Measurements from ENCODE around the gene SUGCT.

SUGCT gene

DNA sequence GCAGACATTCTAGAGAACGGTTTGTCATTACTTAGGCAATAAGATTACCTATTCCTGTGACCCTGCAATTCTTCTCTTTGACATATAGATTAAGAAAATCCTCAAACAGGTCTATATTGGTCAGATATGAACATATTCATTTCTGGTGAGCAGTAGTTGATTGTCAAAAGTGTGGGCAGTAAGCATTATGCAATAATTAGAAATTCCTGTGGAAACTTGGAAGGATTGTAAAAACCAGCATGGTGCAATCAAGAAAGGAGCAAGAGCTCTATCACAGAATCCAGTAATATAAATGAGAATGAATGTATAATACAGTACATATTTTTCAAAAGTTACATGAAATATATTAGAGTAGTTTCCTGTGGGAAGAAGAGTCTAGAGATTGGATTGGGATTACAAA is 406.5 kb downstream of the SUGCT start:
- DNase-seq = no peak

DNA sequence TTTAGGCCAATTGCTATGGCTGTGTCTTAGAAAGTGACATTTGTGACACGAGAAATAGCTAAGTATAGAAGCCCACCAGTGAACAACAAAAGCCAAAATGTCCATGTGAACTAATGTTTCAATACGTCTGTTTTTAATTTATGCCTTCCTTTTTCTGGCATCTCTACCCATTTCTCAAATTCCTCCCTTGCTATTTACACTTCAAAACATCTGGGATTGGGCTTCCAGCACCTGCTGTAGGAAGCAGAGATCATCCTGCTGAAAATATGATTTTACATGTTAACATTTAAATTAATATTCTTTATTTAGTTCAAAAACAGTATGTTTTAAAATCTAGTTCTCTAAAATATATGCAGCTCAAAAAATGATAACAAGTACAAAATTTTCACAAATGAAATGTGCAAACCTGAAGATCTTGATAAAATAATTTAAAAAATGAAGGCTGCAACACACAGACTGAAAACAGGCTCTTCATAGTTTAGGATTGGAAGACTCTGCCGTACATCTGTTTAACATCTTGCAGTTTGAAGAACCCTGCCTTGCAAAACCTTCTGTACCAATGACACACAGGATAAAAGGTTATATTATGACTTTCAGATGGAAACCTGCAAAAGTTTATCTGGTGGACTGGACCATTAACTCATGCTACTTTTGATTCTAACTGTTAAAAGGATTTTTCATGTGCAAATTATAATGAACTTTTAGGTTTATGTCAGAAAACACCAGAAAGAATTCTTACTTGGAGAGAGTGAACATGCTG is 408.4 kb downstream of the SUGCT start:
- DNase-seq = no peak

DNA sequence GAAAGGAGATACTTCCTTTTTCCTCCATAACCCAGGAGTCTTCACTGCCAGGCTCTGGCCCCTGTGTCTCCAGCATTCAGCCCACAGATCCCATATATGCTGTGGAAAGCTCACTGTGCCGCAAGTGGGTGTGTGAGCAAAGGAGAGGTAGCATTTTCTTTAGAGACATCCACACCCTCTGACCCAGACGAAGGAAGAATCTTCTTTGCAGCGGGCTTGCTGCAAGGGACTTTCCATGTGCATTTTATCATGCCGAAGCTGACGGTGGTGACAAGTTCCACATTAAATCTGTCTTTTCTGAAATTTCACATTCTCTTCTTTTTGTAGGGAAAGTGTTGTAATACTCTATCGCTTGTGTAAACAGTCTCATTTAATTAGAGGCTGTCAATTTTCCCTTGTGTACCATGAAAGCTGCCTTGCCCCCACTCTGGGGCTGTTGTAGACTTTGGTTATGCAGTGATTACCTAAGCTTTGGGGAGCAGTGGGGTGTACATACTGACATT is 409.5 kb downstream of the SUGCT start:
- no peak for DNase-seq

DNA sequence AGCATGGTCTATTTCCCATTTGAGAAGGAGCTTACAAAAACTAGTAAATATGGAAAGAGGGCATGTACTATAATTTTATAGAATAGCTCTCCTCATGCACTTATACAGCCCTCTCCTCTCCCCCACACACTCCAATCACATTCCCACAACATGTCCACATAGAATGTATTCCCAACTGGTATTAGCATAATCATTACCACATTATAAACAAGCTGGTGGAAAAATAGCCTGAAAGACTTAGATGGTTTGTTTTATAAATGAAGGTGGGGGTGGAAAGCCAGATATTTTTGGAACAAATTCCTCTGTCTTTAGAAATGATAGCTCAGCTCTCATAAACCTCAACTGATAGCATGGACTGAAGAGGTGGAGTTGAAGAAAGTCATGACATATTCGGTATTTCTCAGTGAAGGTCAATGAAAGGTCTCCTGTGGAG is 410.1 kb downstream of the SUGCT start:
- DNase-seq = no peak

DNA sequence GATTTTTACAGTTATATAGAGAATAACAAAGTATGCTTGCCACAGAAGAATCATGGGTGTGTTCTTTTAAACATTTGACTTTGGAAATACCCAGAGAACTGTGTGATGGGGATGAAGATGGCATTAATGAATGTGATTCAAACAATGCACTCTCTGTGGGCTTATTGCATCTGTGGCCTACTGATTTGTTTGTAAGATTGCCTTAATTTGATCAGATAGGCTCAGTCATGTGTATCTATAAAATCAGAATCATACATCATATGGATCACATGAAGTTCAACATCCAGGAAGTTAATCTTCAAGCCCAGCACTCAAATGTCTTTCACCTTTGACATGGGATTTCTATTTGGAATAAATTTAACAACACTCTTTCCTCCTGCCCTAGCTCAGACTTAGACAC is 410.9 kb downstream of the SUGCT start:
- DNase-seq = no peak

DNA sequence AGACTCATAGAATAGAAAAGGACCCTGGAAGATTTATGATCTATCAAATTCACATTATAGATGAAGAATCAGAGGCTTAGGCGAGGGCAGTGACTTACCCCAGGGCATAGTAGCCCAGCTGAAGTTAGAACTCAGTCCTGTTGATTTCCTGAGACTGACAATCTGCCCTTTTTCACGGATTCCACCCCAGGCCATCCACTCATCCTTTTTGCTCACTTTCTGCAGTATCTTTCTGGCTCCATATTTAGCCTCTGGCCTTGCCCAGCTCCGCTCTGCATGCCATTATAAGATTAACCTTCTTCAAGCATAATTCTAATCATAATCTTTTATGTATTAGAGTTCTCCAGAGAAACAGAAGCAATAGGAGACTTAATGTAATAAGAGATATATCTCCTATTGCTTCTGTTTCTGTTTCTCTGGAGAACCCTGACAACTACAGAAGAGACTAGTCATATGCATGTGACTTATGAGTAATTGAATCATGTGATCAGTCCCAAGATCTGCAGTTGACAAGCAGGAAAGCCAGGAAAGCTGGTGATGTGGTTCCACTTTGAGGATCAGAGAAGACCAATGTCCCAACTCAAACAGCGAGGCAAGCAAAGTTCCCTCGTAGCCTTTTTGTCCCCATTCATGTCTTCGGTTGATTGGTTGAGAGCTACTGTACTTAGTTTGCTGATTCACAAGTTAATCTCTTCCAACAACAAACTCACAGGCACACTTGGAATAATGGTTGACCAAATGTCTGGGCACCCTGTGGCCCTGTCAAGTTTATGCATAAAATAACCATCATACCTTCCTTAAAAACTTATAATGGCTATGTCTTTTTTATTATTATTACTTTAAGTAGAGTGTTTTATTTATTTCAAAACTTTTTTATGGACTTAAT is 412.1 kb downstream of the SUGCT start:
- DNase-seq = no peak

DNA sequence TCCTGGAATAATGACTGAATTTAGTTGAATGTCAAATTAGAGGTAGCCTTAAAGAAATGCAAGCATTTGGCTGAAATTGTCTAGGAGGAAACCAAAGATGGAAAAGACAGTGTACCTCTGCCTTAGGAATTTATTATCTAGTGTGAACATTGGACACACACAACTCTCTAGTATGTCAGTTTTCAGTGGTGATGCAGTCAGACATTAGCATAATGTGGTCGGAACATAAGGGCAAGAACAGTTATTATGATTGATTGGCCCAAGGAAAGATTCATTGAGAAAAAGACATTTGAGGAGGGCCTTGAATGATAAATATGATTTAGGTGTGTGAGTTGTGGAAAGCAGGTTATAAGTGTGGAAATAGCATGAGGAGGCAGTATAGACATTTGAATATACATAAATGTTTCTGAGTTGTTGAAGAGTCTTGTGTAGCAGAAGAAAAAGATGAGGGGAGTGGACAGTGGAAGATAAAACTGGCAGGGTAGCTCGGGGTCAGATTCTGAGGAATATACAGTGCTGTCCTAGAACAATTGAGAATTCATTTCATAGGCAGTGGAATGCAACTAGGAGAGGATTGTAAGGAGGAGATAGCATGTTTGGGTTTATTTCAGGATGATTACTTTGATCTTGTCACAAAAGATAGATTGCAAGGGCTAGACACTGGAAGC is 414.7 kb downstream of the SUGCT start:
- DNase-seq = no peak

DNA sequence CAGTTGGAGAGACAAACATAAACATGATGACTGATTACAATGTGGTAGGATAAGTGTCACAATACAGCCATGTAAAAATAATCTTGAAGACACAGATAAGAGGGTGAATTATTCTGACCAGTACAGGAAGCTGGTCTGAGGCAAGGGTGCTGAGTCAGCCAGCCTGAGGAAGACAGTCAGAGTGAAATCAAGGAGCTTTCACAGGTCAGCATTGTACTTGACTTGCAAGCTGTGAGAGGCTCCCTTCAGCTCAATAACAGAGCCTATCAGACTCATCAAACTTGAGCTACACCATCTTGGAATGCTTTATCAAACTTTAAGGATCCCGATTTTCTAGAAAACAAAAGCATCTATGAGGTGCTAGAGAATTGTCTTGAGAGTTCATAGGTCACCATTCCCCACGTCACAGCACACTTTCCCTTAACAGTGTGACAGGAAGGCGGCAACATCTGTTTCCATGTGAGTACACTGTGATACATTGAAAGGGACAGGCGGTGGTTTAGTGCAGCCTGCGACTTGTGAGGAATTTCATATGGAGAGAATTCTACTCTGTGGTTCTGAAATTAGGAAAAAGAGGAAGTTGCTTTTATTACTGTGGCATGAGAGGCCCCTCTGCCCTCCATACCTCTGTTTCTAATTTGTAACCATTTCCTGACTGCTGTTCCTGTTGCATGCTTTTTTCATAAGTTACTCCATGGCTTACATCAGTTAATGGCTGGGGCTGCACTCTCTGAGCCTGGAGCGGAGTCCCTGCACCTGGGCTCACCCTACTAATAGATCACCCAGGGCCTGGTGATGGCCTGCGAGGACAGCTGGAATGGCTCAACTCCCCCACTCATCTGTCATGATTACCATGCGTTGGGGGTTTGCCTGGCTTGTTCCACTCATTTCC is 417.1 kb downstream of the SUGCT start:
- no peak for DNase-seq

DNA sequence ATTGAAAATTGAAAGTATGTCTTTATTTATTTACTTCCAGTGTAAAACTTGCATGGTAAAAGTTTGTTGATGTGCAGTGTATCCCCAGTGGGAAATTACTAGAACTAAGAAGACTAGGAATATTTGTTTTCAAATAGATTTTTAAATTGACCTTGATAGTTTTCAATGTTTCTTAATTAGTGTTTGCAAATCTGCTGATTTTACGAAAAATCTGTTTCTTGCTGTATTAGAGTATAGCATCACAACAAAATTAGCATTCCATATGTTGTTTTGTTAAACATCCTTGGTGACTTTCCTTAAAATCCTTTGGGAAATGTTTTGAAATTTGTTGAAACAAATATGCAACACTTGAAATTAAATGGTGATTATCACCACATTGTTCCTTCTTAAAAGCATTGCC is 425.9 kb downstream of the SUGCT start:
- no peak for DNase-seq

DNA sequence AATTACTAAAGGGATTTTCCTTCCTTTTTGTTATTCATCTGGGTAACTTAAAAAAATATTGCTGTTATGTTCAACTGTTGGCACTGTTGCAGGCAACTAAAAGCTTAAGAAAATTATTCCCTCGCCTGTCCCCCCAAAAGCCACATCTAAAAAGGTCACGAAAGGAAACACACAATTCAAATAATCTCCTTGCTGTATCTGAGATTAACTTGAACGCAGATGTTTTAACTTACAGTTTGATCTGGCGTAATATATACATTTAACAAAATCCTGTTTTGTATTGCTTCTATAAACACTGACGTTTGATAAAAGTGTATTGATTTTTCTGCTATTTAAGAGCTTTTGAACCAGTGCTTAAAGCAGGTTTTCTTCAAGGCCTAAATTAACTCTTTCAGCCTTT is 432.1 kb downstream of the SUGCT start:
- DNase-seq = no peak

DNA sequence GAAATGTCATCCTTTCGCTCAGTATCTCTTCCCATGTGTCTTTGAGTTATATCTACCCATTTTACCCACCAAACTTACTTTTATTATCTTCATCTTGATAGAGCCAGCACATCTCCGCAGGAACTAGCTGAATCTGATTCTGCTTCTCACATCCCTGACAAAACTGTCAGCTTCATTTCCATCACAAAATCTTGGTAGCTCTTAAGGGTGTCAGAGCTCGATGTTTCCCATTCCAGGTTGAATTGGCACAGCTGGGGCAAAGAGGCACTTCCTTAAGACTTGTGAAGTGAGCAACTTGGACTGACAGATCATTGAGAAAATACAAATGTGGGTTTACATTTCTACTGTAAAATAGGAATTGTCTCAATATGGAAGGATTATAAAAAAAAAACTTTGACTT is 434.5 kb downstream of the SUGCT start:
- DNase-seq = no peak

DNA sequence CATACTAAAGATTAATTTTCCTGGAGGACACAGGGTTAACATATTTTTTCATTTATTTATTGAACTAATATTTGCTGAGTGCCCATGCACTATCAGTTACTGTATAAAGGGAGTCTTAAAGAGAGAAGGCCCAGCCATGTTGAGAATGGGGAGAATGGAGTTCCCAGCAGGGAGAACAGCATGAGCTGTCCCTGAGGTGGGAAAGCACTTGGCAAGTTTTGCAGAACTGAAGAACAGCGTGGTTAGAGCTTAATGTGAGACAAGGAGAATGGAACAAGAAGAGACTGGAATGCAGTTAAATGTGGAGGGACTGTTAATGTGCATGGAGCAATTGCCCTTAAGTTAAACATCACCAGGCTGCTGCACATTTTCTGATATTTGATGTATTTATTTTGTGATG is 435.4 kb downstream of the SUGCT start:
- DNase-seq = no peak

DNA sequence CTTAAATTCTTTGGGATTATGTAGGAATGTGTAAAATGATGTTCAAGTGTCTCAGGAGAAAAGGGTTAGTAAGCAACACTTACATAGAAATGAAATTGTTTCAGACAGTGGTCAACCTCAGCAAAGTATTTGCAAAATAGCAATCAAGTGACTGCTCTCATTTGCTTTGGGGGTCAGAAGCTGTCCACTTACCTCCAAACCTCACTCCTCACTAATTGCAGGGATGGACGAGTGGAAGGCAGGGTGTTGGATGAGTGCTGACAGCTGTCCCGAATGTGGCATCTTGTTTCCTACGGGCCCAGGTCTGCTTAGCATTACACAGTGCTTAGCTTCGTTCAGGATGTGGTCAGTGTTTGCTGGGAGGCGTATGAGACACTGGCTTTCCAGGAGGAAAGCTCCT is 437.0 kb downstream of the SUGCT start:
- no peak for DNase-seq

DNA sequence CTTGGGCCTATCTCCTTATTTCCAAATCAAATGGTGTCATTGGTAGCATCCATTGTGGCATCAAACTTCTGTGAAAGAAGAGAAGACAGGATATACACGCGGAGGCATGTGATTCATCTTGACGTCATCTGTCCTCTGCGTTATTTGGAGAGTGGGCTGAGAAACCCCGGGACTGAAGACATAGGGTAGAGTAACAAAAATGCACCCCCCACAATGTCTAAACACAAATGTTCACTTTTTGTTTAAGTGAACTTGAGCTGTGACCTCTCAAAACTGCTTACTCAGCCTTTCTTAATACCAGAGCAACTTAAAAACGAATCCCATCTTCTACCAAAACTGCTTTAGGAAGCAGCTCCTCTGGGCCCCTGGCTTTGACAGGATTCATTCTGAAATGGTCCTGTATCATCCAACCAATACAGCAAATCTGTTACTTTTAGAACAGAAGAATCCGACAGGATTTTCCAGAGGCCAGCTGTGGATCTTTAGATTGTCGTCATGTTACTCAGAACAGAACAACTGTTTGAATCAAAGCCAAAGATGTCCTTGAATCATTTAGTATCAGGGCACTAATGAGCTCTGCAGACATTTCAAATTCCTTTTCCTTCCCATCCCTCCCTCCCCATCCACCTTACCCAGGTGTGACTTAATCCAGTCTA is 438.1 kb downstream of the SUGCT start:
- no peak for DNase-seq

DNA sequence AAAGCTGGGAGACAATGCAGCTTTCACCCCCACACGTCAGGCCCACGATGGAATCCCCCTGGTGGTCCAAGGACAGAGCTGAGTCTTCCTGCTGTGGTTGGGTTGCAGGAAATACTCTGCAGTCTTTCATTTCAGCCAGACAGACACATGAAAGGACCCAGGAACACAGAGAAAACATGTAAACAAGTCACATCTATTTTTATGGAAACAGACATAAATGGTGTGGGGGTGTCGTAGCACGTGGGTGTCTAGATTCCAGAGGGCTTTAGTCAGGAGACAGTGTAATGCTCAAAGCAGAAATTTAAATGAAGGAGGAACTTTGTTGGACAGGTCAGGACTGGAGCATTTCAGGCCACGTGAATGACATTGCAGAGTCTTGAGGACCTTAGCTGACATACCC is 444.6 kb downstream of the SUGCT start:
- DNase-seq = no peak

DNA sequence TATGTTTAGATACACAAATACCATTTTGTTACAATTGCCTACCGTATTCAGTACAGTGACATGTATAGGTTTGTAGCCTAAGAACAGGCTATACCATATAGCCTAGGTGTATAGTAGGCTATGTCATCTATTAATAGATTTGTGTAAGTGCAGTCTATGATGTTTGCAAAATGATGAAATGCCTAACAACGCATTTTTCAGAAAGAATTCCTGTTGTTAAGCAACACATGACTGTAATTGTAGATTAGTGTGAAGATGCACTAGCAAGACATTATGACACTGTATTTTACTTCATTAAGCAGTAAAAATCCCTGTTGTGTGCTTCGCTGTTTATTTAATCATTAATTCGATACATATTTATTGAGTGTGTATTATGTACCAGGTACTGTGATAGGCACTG is 446.0 kb downstream of the SUGCT start:
- no peak for DNase-seq

DNA sequence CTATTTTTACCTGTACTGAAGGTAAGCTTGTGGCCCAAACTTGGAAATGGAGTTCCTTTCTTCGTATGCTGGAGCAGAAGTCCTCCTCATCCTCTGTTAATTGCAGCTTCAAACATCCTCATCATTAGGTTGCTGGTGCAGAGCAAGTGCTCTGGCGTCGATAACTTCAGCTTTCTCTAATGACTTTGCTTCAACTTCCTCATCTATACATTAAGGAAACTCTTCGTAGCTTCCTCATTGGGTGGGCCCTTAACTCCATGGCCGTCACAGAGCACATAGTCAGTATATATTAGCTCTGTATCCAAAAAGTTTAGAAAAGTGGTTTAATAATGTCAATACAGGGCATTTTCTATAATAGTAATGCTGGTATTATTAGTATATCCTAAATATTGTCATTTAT is 447.7 kb downstream of the SUGCT start:
- DNase-seq = no peak

DNA sequence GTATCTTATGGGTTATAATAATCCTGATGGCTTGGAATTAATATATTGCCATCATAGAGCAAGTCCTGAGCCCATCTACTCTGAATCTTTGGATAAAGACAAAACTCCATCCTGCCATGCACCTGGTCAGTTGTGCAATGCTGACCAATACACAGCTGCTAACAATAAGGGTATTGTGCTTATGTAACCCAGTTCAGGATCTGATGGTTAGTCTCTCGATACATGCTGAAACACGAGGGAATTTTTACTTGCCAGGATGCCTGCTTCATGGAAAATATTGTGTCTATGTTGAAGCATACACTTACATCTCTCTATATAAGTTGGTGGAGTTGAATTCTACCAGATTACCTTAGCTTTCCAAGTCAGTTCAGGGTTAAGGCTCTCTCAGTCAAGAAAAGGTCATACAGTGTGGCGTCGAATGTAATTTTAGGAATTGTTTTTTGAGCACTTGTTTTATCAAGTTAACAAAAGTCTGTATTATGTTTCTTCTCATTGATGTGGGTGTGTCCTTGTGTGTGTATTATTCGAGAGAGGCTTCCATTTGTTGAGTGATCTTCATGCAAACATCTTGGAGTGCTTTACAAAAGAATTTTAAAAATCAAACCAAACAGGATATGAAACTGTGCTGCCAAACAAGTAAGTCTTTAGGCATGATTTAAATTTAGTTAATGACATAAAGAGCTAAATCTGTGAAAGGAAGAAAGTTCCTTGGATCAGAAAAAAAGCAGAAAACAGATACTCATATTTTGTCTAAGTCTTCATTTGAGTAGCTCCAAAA is 449.1 kb downstream of the SUGCT start:
- DNase-seq = no peak

DNA sequence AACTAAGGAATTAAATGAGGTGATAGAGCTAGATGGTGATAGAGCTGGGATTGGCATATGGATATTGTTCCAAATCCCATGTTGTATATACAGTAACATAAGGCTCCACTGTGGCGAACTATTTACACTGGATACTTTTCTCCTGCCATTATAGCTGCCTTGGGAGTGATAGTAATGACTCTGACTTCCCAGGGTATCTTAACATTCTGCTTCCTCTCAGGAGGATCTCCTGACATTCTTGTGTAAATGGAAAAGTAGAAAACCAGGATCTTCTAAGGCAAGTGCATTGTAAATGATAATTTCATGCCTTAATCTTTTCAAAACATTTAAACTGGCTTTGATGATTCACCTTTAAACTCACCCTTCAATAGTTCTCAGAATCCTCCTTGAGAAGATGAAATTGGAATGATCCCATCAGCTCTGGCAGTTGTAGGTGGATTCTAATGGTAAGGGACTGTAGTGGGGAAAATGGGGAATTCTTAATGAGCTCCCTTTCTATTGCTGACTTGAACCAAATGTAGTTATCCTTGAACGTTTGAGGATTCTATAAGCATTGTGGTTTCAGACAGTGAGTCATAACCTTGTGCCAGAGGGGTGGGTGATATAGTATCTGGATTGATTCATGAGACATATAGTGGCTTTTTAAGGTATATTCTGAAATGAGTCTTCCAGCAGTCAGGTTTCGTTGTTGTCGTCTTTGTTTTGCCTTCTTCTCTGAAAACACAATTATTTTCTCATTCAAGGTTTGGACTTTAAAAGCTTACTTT is 450.0 kb downstream of the SUGCT start:
- DNase-seq = no peak

DNA sequence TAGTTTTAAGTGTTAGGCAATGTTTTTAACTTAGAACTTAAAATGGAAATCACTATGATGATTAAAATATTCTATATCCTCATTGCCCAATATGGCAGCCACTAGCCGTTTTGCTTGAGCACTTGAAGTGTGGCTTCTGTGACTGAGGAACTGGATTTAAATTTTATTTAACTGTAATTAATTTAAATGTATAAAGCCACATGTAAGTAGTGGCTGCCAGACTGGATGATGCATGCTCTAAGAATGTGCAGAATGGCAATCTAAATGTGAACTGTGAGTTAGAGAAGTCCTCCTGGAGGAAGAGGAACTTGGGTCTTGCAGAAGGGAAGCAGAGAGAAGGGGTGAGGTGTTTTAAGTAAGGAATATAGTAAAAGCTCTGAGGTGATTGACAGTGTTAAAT is 451.4 kb downstream of the SUGCT start:
- DNase-seq = no peak

Data from stimulated activated naive CD4-positive, alpha-beta T cell treated with Interleukin-2 at 50 U/mL for 16 hours (primary cell).